Astrocyte (in vitro differentiated cells and primary cell): Measurements from ENCODE around the gene FGGY. TPM values are rescaled to one million over a fixed set of nuclear protein-coding genes. Genes with fewer than 3 reads are reported as not detected.

Experiments used
- DNase-seq: peaks from one replicate; pipeline ENCODE4 v3.0.0-alpha.2; 2010; ENCODE audit warnings: low read depth
- FAIRE-seq: peaks from 2 replicates; lab custom pipeline; 2011; peaks lifted over from hg19 to GRCh38; lab: Jason Lieb, UNC
- H2AFZ ChIP-seq: 2 replicates; pipeline ENCODE4 v1.6.0; 2012; ENCODE audit warnings: low read depth, low read length, inconsistent platforms
- H3K27ac ChIP-seq: 2 replicates; pipeline ENCODE4 v1.5.1; 2011; ENCODE audit warnings: low read depth, low read length, inconsistent platforms
- H3K27me3 ChIP-seq: 2 replicates; pipeline ENCODE4 v1.6.0; 2011; ENCODE audit warnings: low read length, inconsistent platforms; ENCODE audit not compliant: insufficient read depth
- H3K36me3 ChIP-seq: 2 replicates; pipeline ENCODE4 v1.5.1; 2011; ENCODE audit warnings: low read length, inconsistent platforms; ENCODE audit not compliant: insufficient read depth
- H3K4me1 ChIP-seq: 2 replicates; pipeline ENCODE4 v1.5.1; 2011; ENCODE audit warnings: low read length, inconsistent platforms; ENCODE audit not compliant: insufficient read depth
- H3K4me2 ChIP-seq: 2 replicates; pipeline ENCODE4 v1.6.0; 2012; ENCODE audit warnings: low read length, inconsistent platforms
- H3K4me3 ChIP-seq: 2 replicates; pipeline ENCODE4 v1.5.1; 2011; ENCODE audit warnings: low read depth, mild to moderate bottlenecking, low read length, inconsistent platforms; ENCODE audit not compliant: insufficient read depth
- H3K79me2 ChIP-seq: 2 replicates; pipeline ENCODE4 v1.6.0; 2012; ENCODE audit warnings: mild to moderate bottlenecking, low read length, inconsistent platforms; ENCODE audit not compliant: insufficient read depth
- H3K9ac ChIP-seq: 2 replicates; pipeline ENCODE4 v1.6.0; 2012; ENCODE audit warnings: mild to moderate bottlenecking, low read length, inconsistent platforms
- H3K9me3 ChIP-seq: 2 replicates; pipeline ENCODE4 v1.5.1; 2012; ENCODE audit warnings: low read depth, mild to moderate bottlenecking, low read length, inconsistent platforms; ENCODE audit not compliant: insufficient read depth
- H4K20me1 ChIP-seq: 2 replicates; pipeline ENCODE4 v1.6.0; 2012; ENCODE audit warnings: low read length, inconsistent platforms; ENCODE audit not compliant: insufficient read depth
- H3K27ac Mint-ChIP-seq: one replicate; pipeline ENCODE4 v1.8.0; 2021; ENCODE audit warnings: mild to moderate bottlenecking, mixed read lengths; ENCODE audit not compliant: unreplicated experiment
- H3K27me3 Mint-ChIP-seq: one replicate; pipeline ENCODE4 v1.8.0; 2021; ENCODE audit warnings: low read depth, mixed read lengths; ENCODE audit not compliant: unreplicated experiment
- H3K36me3 Mint-ChIP-seq: one replicate; pipeline ENCODE4 v1.8.0; 2021; ENCODE audit warnings: low read depth, mixed read lengths; ENCODE audit not compliant: unreplicated experiment
- H3K4me1 Mint-ChIP-seq: one replicate; pipeline ENCODE4 v1.8.0; 2021; ENCODE audit warnings: low read depth, mixed read lengths; ENCODE audit not compliant: unreplicated experiment
- H3K4me3 Mint-ChIP-seq: one replicate; pipeline ENCODE4 v1.8.0; 2021; ENCODE audit warnings: mild to moderate bottlenecking, moderate library complexity, mixed read lengths; ENCODE audit not compliant: unreplicated experiment
- H3K9me3 Mint-ChIP-seq: one replicate; pipeline ENCODE4 v1.8.0; 2021; ENCODE audit warnings: mild to moderate bottlenecking, mixed read lengths; ENCODE audit not compliant: unreplicated experiment
- EZH2 ChIP-seq: IDR thresholded peaks from 2 replicates; pipeline ENCODE4 v1.6.1; 2012; ENCODE audit warnings: mild to moderate bottlenecking, low read length, inconsistent platforms; ENCODE audit not compliant: insufficient read depth
- total RNA-seq: library from RNA; stranded (reverse); gene quantifications from 2 replicates; pipeline ENCODE4 v1.2.1, GENCODE V29; 2021
- TF ChIP-seq, protein P1 (sequence below): IDR thresholded peaks from 2 replicates; pipeline ENCODE4 v1.5.1; 2011; ENCODE audit warnings: low read depth, mild to moderate bottlenecking, inconsistent platforms, low read length, moderate library complexity; ENCODE audit not compliant: insufficient read depth

The FGGY gene
- total RNA-seq, 1 donor from 2014 or later = 6.8 TPM

DNA sequence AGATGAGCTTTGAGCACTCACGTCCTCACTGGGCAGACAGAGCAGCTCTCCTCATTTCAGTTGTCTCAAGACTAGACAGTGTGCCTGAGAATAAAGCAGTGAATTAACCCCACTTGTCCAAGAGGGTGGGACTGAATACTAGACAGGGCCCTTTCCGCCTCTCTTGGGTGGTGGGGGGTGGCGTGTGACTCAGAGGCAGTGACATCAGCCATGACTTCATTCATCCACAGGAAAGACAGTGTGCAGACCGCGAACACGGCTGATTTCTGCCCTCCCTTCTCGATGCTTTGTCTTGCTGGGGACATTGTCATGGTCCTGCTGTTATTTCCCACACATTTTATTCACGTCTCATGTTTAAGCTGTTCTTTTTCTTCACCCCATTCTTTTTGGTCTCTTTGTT, 64.9 kb downstream of the FGGY start:
- Mint-ChIP-seq H3K36me3 (no peaks in the 10 kb centered on the region), H3K4me3 (no peak overlapping the region), H3K27me3 (no peaks in the 10 kb centered on the region), H3K27ac (peak overlapping the region; percentile 70), H3K9me3 (no peaks in the 10 kb centered on the region), H3K4me1 (peaks cover 31% of the 10 kb centered on the region)
- Histone ChIP-seq H4K20me1 (no peaks in the 10 kb centered on the region), H3K36me3 (no peaks in the 10 kb centered on the region), H3K27ac (peak overlapping the region; percentile 21), H3K27me3 (no peaks in the 10 kb centered on the region), H3K4me2 (no peak overlapping the region), H3K4me3 (no peak overlapping the region), H3K9me3 (no peaks in the 10 kb centered on the region), H3K79me2 (no peaks in the 10 kb centered on the region), H3K9ac (no peak overlapping the region), H3K4me1 (peaks cover 16% of the 10 kb centered on the region), H2AFZ (peak overlapping the region; percentile 12)
- TF ChIP-seq, protein P1, sequence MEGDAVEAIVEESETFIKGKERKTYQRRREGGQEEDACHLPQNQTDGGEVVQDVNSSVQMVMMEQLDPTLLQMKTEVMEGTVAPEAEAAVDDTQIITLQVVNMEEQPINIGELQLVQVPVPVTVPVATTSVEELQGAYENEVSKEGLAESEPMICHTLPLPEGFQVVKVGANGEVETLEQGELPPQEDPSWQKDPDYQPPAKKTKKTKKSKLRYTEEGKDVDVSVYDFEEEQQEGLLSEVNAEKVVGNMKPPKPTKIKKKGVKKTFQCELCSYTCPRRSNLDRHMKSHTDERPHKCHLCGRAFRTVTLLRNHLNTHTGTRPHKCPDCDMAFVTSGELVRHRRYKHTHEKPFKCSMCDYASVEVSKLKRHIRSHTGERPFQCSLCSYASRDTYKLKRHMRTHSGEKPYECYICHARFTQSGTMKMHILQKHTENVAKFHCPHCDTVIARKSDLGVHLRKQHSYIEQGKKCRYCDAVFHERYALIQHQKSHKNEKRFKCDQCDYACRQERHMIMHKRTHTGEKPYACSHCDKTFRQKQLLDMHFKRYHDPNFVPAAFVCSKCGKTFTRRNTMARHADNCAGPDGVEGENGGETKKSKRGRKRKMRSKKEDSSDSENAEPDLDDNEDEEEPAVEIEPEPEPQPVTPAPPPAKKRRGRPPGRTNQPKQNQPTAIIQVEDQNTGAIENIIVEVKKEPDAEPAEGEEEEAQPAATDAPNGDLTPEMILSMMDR = no peak
- TF ChIP-seq EZH2 = no peak
- FAIRE-seq = no peak
- peak; percentile 54 for DNase-seq

DNA sequence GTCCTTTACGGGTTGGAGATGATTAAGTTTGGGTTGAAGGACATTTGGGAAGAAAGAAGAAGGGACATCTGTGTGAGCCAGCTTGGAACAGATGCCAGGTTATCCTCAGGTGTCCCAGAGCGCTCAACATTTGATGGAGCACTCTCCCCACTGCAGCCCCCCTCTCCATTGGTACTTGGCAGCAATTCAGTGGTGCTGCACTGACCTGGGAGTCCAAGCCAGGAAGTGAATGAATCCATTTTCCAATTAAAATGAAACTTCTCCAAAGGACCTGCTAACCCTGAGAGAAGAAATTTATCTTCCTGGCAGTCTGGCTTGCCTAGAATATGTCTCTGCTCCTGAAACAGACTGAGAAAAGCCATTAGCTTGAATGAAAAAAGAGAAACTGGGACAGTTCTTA, 67.1 kb downstream of the FGGY start:
- no peak for TF ChIP-seq EZH2
- TF ChIP-seq, protein P1 = no peak
- Histone ChIP-seq H3K4me1 (peaks cover 20% of the 10 kb centered on the region), H3K36me3 (no peaks in the 10 kb centered on the region), H3K4me2 (no peak overlapping the region), H3K79me2 (no peaks in the 10 kb centered on the region), H3K27ac (no peak overlapping the region), H3K27me3 (no peaks in the 10 kb centered on the region), H4K20me1 (no peaks in the 10 kb centered on the region), H3K4me3 (no peak overlapping the region), H3K9ac (no peak overlapping the region), H3K9me3 (no peaks in the 10 kb centered on the region), H2AFZ (no peak overlapping the region)
- H3K4me1 Mint-ChIP-seq = peaks cover 49% of the 10 kb centered on the region
- H3K9me3 Mint-ChIP-seq = peaks cover 2% of the 10 kb centered on the region
- H3K27me3 Mint-ChIP-seq = no peaks in the 10 kb centered on the region
- H3K36me3 Mint-ChIP-seq = no peaks in the 10 kb centered on the region
- DNase-seq (no peak), FAIRE-seq (no peak)
- H3K27ac Mint-ChIP-seq = no peak overlapping the region
- no peak overlapping the region for H3K4me3 Mint-ChIP-seq

DNA sequence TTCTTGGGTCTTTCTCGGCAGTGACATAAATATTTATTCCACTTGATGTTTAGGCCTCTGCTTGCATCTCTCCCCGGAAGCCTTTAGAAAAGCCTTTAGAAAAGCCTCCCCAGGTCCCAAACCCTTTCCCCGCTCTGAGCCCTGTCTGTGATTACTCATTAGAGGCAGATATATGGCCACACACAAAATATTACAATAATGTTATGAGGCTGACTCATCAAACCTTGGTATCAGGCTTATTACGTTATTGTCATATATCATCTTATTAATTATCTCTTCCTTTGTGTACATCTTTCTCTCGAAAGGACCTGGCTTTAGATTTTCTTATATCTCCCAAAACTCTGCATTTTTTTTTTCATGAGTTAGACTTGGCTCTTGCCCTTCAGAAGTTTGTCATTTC, 69.5 kb downstream of the FGGY start:
- no peak overlapping the region for H3K4me3 Mint-ChIP-seq
- DNase-seq (peak; percentile 43), FAIRE-seq (no peak)
- H3K9me3 ChIP-seq = no peaks in the 10 kb centered on the region
- peaks cover 3% of the 10 kb centered on the region for H3K36me3 Mint-ChIP-seq
- peaks cover 4% of the 10 kb centered on the region for H3K4me1 ChIP-seq
- H3K9me3 Mint-ChIP-seq = peaks cover 5% of the 10 kb centered on the region
- H3K27me3 ChIP-seq = no peaks in the 10 kb centered on the region
- H3K27ac Mint-ChIP-seq = no peak overlapping the region
- no peaks in the 10 kb centered on the region for H3K79me2 ChIP-seq
- no peaks in the 10 kb centered on the region for H4K20me1 ChIP-seq
- no peaks in the 10 kb centered on the region for H3K27me3 Mint-ChIP-seq
- H3K4me1 Mint-ChIP-seq = peaks cover 29% of the 10 kb centered on the region
- no peak overlapping the region for H3K4me2 ChIP-seq
- H3K4me3 ChIP-seq = no peak overlapping the region
- no peak overlapping the region for H3K9ac ChIP-seq
- H2AFZ ChIP-seq = no peak overlapping the region
- TF ChIP-seq EZH2 = no peak
- TF ChIP-seq, protein P1 = no peak
- H3K27ac ChIP-seq = no peak overlapping the region
- no peaks in the 10 kb centered on the region for H3K36me3 ChIP-seq
